GM21423 (cell line): Measurements from ENCODE around the gene CFL1.
A peak's percentile ranks its signal among the peaks of the same experiment; 100 is the strongest.
"Not testable (repeated sequence)": the region's sequence is repeated elsewhere in the genome, so short reads cannot be mapped to it uniquely, and the experiment has no call there.

Experiments
- ATAC-seq: cut with Tn5 transposase; IDR thresholded peaks from one replicate; pipeline ENCODE4 v1.9.1; 2021; ENCODE audit warnings: mild to moderate bottlenecking, moderate library complexity; ENCODE audit not compliant: unreplicated experiment

The CFL1 gene

GRCh38 chr11:65857853-65858680 lies at the start of gene CFL1:
CFL1 (minus strand) TSS chr11:65858180; CDS start chr11:65858099, 81 bp downstream.
- ATAC-seq, result peak; percentile 42

DNA sequence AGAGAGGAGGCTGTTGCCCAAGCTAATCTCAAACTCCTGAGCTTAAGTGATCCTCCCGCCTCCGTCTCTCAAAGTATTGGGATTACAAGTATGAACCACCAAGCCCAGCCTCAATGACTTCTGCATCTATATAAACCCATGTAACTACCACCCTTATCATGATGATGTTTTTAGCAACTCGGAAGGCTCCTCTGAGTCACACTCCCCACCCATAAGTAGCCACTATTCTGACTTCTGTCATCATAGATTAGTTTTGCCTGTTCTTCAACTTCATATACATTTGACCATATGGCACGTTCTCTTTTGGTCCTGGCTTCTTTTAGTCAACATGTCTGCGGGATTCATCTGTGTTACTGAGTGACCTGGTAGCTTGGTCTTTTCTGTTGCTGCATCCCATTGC lies 48.6 kb upstream of the CFL1 start:
- no peak for ATAC-seq

DNA sequence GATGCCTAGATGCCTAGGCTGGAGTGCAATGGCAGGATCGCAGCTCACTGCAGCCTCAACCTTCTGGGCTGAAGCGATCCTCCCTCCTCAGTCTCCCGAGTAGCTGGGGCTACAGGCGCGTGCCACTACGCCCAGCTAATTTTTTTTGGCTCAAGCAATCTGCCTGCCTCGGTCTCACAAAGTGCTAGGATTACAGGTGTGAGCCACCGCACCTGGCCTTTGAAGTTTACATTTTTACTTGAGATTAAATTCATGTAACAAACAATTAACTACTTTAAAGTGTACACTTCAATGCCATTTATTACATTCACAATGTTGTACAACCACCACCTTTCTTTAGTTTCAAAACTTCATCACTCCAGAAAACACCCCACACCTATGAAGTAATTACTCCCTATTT lies 45.7 kb upstream of the CFL1 start:
- no peak for ATAC-seq

DNA sequence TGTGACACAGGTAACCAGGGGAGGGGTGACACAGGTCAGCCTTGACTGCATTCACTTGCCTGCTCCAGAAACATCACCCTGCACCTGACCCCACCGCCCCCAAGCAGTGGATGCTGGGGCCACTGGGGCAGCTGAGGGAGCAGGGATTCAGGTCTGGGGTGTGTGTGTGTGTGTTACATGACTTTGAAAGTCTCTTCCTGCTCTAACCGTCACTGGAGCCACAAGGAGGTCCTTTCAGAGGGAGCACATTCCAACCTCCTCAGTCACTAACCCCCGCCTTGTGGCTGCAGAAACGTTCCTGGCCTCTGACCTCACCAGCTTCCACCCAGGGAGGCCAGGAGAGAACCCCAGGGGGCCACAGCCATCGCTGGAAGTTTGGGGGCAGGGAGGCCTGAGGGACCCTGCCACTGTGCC lies 45.1 kb upstream of the CFL1 start:
- no peak for ATAC-seq

DNA sequence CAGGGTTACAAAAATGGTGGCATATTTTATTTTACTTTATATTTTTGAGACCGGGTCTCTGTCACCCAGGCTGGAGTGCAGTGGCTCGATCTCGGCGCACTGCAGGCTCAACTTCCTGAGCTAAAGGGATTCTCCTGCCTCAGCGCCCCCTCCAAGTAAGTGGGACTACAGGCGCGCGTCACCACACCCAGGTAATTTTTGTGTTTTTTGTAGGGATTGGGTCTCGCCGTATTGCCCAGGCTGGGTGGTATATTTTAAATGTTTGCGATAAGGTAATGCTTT lies 42.9 kb upstream of the CFL1 start:
- no peak for ATAC-seq

- ATAC-seq, result peak; percentile 79
Observed at GRCh38 chr11:65900125-65900898, 42.3 kb upstream of the CFL1 start, which contains the start of gene FOSL1. FOSL1 (minus strand) TSS chr11:65900388; CDS start chr11:65900339, 49 bp downstream.

GRCh38 chr11:65899356-65900124 lies 41.6 kb upstream of the CFL1 start:
- no peak for ATAC-seq

- no peak for ATAC-seq
Observed at GRCh38 chr11:65898656-65899355, 40.8 kb upstream of the CFL1 start.

- no peak for ATAC-seq
Observed at GRCh38 chr11:65897020-65897471, 39.1 kb upstream of the CFL1 start.

DNA sequence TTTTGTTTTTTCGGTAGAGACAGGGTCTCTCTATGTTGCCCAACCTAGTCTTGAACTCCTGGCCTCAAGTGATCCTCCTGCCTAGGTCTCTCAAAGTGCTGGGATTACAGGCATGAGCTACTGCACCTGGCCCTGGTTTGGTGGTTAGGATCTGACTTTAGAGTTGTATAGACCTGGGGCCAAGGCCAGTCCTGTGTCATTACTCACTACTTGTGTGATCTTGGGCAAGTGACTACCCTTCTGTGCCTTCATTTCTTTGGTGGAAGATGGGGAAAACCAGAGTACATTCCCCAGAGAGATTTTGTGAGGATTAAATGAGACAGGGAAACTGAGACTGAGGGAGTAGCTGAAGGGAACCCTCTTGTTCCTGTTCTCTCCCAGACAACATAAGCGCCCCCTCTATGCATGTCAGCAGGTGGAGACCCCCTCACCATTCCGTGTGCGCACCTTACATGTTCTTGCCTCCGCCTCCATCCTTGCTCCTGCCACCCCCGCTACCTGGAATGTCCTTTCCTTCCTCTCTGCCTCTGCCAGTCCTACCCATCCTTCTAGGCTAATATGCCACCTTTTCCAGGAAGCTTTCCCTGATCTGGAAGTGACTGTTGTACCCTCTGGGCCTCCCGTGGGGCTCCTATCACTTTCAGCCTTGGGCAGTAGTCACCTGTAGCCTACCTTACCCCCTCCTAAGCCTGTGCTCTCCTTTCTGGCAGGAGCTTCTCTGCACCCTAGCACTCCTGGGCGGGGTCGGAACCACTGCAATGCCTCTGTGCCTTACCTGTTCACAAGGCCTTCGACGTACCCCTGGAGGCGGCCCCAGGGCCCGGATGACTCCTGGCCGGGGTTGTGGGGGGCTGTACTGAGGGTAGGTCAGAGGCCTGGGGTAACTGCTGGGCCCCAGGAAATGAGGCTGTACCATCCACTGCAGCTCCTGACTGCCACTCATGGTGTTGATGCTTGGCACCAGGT lies 38.3 kb upstream of the CFL1 start:
- ATAC-seq, result no peak

DNA sequence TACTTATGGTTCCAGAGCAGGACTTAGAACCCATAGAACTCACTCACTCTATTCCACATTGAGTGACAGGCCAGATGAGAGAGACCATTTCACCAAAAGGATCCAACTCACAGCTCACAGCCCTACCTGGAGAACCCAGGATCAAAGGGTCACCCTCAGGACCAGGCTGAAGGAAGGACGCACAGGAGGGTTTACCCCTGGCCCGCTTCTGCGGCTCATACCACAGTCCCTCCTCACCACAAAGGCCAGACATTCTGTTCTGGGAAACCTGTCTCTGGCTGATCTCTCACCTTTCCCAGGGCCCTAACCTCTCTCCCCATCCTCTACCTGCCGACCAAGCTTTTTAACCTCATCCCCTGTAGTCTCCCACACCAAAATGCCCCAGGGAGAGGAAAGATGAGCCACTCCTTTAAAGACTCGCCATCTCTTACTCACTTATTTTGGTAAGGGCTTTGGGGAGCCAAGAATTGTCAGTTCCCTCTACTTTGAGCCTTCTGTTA lies 37.6 kb upstream of the CFL1 start:
- no peak for ATAC-seq

GRCh38 chr11:65894034-65894591 lies 36.1 kb upstream of the CFL1 start:
- no peak for ATAC-seq

- ATAC-seq, result no peak
Observed at GRCh38 chr11:65892661-65893317, 34.8 kb upstream of the CFL1 start.

GRCh38 chr11:65892137-65892540 lies 34.2 kb upstream of the CFL1 start:
- not testable (repeated sequence) for ATAC-seq

DNA sequence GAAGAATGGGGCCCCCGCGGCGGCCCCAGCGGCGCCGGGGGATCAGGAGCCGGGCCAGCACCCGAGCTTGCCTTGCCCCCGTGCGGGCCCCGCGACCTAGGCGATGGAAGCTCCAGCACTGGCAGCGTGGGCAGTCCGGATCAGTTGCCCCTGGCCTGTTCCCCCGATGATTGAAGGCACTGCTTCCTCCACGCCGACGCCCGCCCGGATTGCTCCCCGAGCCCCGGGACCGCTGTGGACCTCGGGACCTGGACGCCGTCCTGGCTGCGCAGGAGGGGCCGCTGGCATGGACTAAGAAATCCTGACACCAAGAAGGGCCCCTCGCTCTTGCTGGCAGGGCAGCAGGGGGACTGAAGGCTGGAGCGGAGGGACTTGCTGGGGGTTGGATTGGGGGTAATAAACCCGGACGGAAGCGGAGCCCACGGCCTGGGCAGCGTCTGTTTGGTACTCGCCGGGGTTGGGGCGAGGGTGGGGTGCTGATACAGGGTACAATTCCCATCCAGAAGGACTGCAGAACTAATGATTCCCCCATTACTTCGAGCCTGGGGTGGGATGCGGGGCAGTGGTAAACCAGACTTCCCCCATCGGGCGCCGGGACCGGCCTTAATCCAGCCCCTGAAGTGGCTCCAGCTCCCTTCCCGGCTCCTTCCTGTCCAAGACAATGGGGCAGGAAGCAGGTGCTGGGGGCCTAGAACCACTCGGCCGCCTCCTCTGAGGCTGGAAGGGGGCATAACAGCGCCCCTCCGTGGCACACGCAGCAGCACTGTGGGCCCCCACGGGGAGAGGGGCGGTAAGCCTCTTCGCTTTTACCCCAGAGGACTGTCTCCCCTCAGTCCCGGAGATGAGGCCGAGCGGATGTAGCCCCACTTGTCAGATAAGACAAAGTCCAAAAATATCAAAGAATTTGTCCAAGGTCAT lies 33.5 kb upstream of the CFL1 start:
- ATAC-seq, result no peak

DNA sequence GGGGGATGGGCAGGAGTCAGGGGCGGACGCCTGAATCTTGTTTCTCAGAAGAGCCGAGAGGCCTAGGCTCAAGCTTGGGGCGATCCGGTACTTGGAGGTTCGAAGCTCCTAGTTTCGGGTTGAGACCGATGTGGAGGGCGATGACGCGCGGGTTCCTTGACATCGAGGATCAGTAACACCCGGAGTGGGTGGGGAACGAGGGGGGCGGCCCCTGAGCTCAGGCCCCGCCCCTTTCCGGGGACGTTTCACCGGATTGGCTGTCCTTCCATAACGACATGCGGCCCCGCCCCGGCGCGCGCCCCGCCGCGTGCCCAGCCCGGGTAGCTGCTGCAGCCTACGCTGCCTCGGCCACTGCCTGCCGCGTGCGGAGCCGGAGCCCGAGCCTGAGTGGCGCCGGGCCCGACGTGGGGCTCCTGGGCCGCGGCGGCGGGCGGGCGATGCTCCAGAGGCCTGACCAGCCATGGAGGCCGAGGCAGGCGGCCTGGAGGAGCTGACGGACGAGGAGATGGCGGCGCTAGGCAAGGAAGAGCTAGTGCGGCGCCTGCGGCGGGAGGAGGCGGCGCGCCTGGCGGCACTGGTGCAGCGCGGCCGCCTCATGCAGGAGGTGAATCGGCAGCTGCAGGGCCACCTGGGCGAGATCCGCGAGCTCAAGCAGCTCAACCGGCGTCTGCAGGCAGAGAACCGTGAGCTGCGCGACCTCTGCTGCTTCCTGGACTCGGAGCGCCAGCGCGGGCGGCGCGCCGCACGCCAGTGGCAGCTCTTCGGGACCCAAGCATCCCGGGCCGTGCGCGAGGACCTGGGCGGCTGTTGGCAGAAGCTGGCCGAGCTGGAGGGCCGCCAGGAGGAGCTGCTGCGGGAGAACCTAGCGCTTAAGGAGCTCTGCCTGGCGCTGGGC lies 32.6 kb upstream of the CFL1 start, which contains the start of gene CCDC85B:
Gene CCDC85B (plus strand): TSS at position 350 of the 895 bp plus-strand sequence. CDS start 111 bp downstream, at position 461.
- peak; percentile 48 for ATAC-seq
